Spinal cord (tissue), 10 donors: ENCODE measurements around the gene KLRF2. TPM values are rescaled to one million over a fixed set of nuclear protein-coding genes. Genes with fewer than 3 reads are reported as not detected.
A peak's percentile ranks its signal among the peaks of the same experiment; 100 is the strongest.

Experiments used
- DNase-seq, 6 donors: peaks; one replicate each; pipeline versions ENCODE4 v3.0.0 to v3.0.0-alpha.2; 2013 to 2015; ENCODE audit warnings: low spot score in 6 of 6, low read depth in 4 of 6
- H3K27ac ChIP-seq: one replicate; pipeline ENCODE4 v1.5.1; 2013; ENCODE audit warnings: low read depth, low read length, control low read depth
- H3K27me3 ChIP-seq: one replicate; pipeline ENCODE4 v1.6.1; 2013; ENCODE audit warnings: low read length; ENCODE audit not compliant: control insufficient read depth, insufficient read depth
- H3K36me3 ChIP-seq: one replicate; pipeline ENCODE4 v1.6.1; 2013; ENCODE audit warnings: low read length; ENCODE audit not compliant: control insufficient read depth, insufficient read depth
- H3K4me1 ChIP-seq: one replicate; pipeline ENCODE4 v1.6.1; 2013; ENCODE audit warnings: low read length; ENCODE audit not compliant: control insufficient read depth, insufficient read depth
- H3K4me3 ChIP-seq: one replicate; pipeline ENCODE4 v1.5.1; 2013; ENCODE audit warnings: low read depth, low read length, control low read depth
- H3K9me3 ChIP-seq: one replicate; pipeline ENCODE4 v1.6.1; 2013; ENCODE audit warnings: low read length; ENCODE audit not compliant: control insufficient read depth, insufficient read depth
- WGBS: methylation state at CpG from one replicate; pipeline ENCODE4 v1.1.5; 2013; ENCODE audit warnings: missing lambda C conversion rate; ENCODE audit not compliant: insufficient coverage; 5-methylcytosine and 5-hydroxymethylcytosine counted together
- polyA plus RNA-seq, 2 donors: library from polyadenylated mRNA; unstranded; fragments of 120-200 nt; gene quantifications; one replicate each; pipeline ENCODE4 v1.2.1, GENCODE V29; 2013; ENCODE audit not compliant: insufficient read length in 2 of 2
- total RNA-seq, 2 donors: library from RNA; depleted of rRNA in 1 of 2; stranded (reverse); fragments of 120-200 nt in 1 of 2; fragments of >200 nt in 1 of 2; gene quantifications; one replicate each; pipeline versions ENCODE4 v1.2.3 to v1.2.4, GENCODE V29; 2013 to 2014
- donor health status: healthy.

KLRF2 gene
- total and polyA plus RNA-seq, 4 donors, result not detected

DNA sequence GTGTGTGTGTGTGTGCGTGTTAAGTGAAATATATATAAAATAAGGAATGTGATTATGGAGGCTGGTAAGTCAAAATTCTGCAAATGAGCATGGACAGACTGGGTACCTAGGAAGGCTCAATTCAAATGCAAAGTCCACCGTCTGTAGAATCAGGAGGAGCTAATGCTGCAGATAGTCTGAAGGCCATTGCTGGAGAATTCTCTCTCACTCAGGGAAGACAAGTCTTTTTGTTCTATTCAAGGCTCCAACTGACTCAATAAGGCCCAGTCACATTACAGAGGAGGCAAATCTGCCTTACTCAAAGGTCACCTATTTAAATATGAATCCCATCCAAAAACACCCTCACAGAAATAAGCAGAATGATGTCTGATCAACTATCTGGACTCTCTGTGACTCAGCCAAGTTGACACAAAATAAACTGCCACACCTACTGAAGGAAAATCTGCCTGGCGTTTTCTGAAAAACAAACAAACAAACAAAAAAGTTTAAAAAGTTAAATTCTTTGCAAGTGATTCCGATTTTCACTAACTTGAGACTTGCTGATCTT lies 684 bp upstream of the KLRF2 start:
- Histone ChIP-seq H3K36me3 (no peaks in the 10 kb centered on the region), H3K4me3 (no peak overlapping the region), H3K27me3 (no peaks in the 10 kb centered on the region), H3K9me3 (no peaks in the 10 kb centered on the region), H3K4me1 (no peaks in the 10 kb centered on the region), H3K27ac (no peak overlapping the region)
- 83% methylated on average over 3 of the region's 4 CpGs for WGBS
- DNase-seq, result no peak

DNA sequence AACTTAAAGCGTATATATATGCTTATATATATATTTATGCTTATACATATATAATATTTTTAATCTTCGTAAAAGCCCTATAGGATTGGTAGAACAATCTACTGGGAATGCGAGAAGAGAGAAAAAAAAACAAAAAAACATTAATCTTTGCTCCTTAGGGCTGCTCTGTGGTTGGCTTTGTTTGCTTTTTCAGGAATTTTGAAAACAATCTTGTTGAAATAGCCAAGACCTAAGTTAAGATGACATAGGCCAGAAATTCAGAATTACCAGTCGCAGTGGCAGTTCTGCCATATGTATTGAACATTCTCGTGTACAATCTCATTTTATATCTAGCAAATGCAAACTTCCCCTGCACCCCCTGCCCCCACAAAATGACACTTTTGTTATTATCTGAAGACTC lies 699 bp downstream of the KLRF2 start:
- DNase-seq, result no peak
- no peaks in the 10 kb centered on the region for H3K9me3 ChIP-seq
- WGBS, result no CpG with 5 or more reads among the region's 5 CpGs

DNA sequence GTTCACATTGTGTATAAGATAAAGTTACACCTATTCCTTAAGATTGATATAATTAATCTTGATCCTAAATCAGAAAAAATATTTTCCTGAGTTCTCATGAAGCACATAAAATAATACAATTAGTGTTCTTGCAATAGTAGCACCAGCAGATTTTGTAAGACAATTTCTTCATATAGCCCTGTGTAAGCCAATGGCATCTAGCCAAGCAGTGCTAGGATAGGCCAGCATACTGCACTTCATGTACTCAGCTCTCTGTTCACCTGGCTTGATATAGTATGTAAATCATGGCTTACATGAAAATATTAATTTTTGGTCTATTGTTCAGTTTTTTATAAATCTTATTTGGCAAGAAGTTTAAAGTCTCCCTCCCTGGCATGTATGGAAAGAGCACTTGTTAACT lies 1.9 kb downstream of the KLRF2 start:
- DNase-seq, result peak in 1 of 6 donors; percentile 10
- Histone ChIP-seq H3K4me3 (no peak overlapping the region), H3K27me3 (no peaks in the 10 kb centered on the region), H3K4me1 (no peaks in the 10 kb centered on the region), H3K27ac (no peak overlapping the region), H3K9me3 (no peaks in the 10 kb centered on the region), H3K36me3 (no peaks in the 10 kb centered on the region)

More for the DNA sequence above, 699 bp downstream of the KLRF2 start:
- H3K27me3 ChIP-seq, result no peaks in the 10 kb centered on the region
- no peaks in the 10 kb centered on the region for H3K4me1 ChIP-seq
- H3K36me3 ChIP-seq, result no peaks in the 10 kb centered on the region
- no peak overlapping the region for H3K27ac ChIP-seq
- no peak overlapping the region for H3K4me3 ChIP-seq

DNA sequence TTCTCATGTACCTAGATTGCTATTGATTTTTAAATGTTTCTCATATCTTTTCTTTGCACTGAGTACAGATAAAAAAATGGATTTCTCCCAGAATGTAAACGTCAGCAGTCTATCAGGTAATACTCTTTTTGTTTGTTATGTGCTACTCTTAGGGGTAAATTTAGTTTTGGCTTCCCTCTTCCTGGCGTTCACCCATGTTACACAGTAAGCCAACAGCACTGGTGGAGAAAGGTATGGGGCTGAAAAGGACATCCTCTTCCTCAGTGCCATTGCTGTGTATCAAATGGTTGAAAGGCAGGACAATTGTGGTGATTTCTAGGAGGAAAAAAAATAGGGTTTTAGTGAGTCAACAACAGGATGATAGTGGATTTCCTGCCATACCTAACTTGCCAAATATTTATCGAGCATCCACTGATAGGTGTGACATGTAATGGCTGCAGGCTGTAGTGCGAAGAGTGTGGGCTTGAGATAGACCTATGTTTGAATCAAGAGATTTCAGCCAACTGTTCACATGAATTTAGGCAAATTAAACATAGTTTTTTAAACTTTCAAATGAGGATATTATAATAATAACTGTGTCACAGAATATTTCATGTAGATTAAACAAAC lies 7.5 kb downstream of the KLRF2 start:
- DNase-seq, result no peak
- Histone ChIP-seq H3K9me3 (no peaks in the 10 kb centered on the region), H3K27me3 (no peaks in the 10 kb centered on the region), H3K4me1 (no peaks in the 10 kb centered on the region), H3K27ac (no peak overlapping the region), H3K36me3 (no peaks in the 10 kb centered on the region), H3K4me3 (no peak overlapping the region)
- WGBS, result 83% methylated on average over 1 of the region's 4 CpGs

DNA sequence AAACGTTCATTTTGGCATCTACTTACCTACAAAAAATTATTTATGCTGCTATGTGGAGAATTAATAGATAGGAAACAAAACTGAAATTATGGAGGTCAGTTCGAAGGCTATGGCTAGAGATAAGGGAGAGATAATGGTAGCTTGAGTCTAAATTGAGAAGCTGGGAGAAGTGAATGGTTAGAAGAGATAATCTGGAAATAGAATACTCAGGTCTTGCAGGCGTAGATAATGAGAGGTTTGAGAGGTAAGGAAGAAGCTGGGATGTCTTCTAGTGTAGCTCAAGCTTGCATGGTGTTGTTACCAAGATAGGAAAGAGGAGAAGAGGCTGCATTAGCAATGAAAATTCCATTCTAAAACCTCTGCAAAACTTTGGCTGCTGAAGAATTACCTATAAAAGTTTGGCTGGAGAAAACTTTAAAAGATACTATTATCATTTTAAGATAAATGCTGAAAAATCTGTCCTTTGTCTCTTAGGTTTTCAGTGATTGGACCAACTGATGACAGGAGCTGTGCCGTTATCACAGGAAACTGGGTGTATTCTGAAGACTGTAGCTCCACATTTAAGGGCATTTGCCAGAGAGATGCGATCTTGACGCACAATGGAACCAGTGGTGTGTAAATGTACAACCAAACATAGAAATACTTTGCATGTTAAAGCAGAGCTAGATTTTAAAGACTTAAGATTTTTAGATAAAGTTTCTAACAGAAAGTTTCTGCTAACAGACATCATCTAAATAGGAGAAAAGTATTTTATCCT lies 14.1 kb downstream of the KLRF2 start:
- 76% methylated on average over 3 of the region's 6 CpGs for WGBS
- Histone ChIP-seq H3K4me1 (no peaks in the 10 kb centered on the region), H3K27me3 (no peaks in the 10 kb centered on the region), H3K36me3 (no peaks in the 10 kb centered on the region), H3K9me3 (no peaks in the 10 kb centered on the region), H3K4me3 (no peak overlapping the region), H3K27ac (no peak overlapping the region)
- DNase-seq, result no peak

DNA sequence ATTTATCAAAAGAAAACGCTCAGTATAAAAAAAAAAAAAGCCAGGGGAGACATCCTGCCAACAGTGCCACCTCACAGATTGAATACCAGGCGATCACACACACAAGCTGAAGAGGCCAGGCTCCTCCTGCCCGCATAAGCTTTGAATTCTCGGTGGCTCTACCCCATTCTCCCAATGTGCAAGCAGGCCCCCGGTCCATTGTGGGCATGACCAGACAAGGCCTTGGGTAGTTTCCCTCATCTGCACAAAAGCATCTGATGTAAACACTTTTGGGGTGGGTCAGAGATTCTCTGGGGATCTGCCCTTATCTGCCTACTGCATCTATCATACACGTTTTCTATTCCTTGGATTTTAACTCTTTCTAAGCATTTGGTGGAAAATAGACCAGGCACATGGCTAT lies 16.2 kb downstream of the KLRF2 start:
- 87% methylated on average over 3 of the region's 6 CpGs for WGBS

DNA sequence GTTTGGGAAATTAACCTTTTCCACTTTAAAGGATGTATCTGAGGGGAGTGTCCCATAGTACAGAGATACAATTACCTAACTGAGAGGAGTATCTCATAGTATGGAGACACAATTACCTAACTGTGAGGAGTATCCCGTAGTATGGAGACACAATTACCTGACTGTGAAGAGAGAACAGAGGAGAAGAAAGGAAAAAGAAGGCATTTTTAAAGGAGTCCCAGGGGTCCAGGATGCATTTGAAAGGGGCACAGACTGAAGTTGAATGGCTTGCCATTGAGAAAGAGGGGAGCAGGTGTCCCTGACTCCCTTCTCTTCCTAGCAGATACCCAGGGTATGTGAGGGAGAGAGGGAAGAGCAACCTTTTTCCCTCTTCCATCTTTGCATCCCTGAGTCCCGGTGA lies 17.9 kb downstream of the KLRF2 start:
- Histone ChIP-seq H3K9me3 (no peaks in the 10 kb centered on the region), H3K4me1 (no peaks in the 10 kb centered on the region), H3K36me3 (no peaks in the 10 kb centered on the region), H3K27ac (no peak overlapping the region), H3K27me3 (no peaks in the 10 kb centered on the region), H3K4me3 (no peak overlapping the region)
- no CpG with 5 or more reads among the region's 2 CpGs for WGBS
- DNase-seq, result no peak

More for the DNA sequence above, 16.2 kb downstream of the KLRF2 start:
- no peaks in the 10 kb centered on the region for H3K9me3 ChIP-seq
- no peaks in the 10 kb centered on the region for H3K36me3 ChIP-seq
- no peak for DNase-seq
- H3K27ac ChIP-seq, result no peak overlapping the region
- H3K4me1 ChIP-seq, result no peaks in the 10 kb centered on the region
- no peak overlapping the region for H3K4me3 ChIP-seq
- no peaks in the 10 kb centered on the region for H3K27me3 ChIP-seq

DNA sequence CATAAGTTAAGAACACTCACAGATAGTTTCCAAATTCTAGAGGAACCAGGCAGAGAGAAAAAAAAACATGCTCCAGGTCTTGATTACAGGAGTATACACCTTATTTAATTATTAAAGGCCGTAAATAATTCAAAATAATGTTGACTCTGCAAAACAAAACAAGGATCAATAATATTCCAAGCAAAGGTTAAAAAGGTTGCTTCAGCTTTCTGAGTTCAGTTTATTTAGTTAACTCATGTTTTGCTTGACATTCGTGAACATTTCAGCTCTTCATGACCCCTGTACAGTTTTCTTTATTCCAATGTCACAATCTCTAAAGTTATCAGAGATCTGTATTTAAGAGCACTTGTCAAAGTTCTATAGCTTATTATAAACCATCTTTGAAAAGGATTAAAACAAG lies 19.6 kb downstream of the KLRF2 start:
- WGBS, result no CpG with 5 or more reads among the region's 2 CpGs
- H3K36me3 ChIP-seq, result no peaks in the 10 kb centered on the region
- H3K9me3 ChIP-seq, result no peaks in the 10 kb centered on the region
- no peak overlapping the region for H3K27ac ChIP-seq
- no peak for DNase-seq
- H3K4me3 ChIP-seq, result no peak overlapping the region
- H3K27me3 ChIP-seq, result no peaks in the 10 kb centered on the region
- H3K4me1 ChIP-seq, result no peaks in the 10 kb centered on the region

DNA sequence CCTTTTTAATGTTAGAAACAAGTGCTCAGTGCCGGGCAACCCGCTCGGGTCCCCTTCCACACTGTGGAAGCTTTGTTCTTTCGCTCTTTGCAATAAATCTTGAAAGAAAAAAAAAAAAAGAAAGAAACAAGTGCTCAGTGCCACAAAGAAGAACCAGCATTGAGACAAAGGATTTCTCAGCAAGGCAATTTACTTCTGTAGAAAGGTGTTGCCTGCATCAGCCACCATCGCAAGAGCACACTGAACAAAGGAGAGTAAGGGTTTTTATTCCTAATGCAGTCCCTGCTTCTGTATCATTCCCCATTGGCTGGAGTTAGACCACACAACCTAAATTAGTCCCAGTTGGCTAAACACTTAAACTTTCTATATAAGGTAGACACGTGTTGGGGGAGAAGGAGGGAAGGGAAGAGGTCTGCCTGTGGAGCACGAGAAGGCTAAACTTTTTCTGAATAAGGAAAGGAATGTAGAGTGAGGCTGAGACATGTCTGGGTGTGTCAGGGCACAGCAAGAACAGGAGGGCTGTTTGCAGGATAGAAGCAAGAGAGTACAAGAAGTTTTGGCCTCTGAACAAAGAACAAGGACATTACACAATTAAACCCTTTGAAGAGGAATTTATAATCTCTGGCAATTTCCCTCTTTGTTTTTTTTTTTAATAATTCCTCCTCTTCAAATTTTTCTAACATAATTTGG lies 21.4 kb downstream of the KLRF2 start:
- no peaks in the 10 kb centered on the region for H3K9me3 ChIP-seq
- WGBS, result 77% methylated on average over 5 of the region's 7 CpGs
- no peaks in the 10 kb centered on the region for H3K4me1 ChIP-seq
- no peak overlapping the region for H3K27ac ChIP-seq
- no peaks in the 10 kb centered on the region for H3K36me3 ChIP-seq
- no peak for DNase-seq
- H3K27me3 ChIP-seq, result no peaks in the 10 kb centered on the region
- H3K4me3 ChIP-seq, result no peak overlapping the region
